Neural progenitor cell (in vitro differentiated cells): Measurements from ENCODE around the gene FARS2. TPM values are rescaled to one million over a fixed set of nuclear protein-coding genes. Genes with fewer than 3 reads are reported as not detected.

Experiments
- DNase-seq: peaks from one replicate; pipeline ENCODE4 v3.0.0-alpha.2; 2016; ENCODE audit warnings: low spot score
- H2AFZ ChIP-seq: fragments of 200-600 bp; sonication (generic); replicated peaks from 2 replicates; pipeline ENCODE4 v1.6.1; 2016; ENCODE audit warnings: antibody characterized with exemption
- H3F3A ChIP-seq: fragments of 200-600 bp; sonication (generic); 2 replicates; pipeline ENCODE4 v1.6.1; 2016; ENCODE audit warnings: antibody characterized with exemption, low read depth
- H3K27ac ChIP-seq: fragments of 200-600 bp; sonication (generic); 2 replicates; pipeline ENCODE4 v1.5.1; 2016; ENCODE audit warnings: mild to moderate bottlenecking
- H3K27me3 ChIP-seq: fragments of 200-600 bp; sonication (generic); 2 replicates; pipeline ENCODE4 v1.6.1; 2016; ENCODE audit warnings: mild to moderate bottlenecking, moderate library complexity
- H3K36me3 ChIP-seq: fragments of 200-600 bp; sonication (generic); 2 replicates; pipeline ENCODE4 v1.5.1; 2016
- H3K4me1 ChIP-seq: fragments of 200-600 bp; sonication (generic); 2 replicates; pipeline ENCODE4 v1.6.1; 2016; ENCODE audit warnings: mixed run types
- H3K4me2 ChIP-seq: fragments of 200-600 bp; sonication (generic); 2 replicates; pipeline ENCODE4 v1.6.1; 2016
- H3K4me3 ChIP-seq: fragments of 200-600 bp; sonication (generic); 2 replicates; pipeline ENCODE4 v1.5.1; 2016
- H3K79me2 ChIP-seq: fragments of 200-600 bp; sonication (generic); 2 replicates; pipeline ENCODE4 v1.6.1; 2016; ENCODE audit warnings: low read depth
- H3K9ac ChIP-seq: fragments of 200-600 bp; sonication (generic); 2 replicates; pipeline ENCODE4 v1.6.1; 2016
- H3K9me3 ChIP-seq: fragments of 200-600 bp; sonication (generic); 2 replicates; pipeline ENCODE4 v1.5.1; 2016; ENCODE audit warnings: low read depth
- H4K20me1 ChIP-seq: fragments of 200-600 bp; sonication (generic); 2 replicates; pipeline ENCODE4 v1.6.1; 2016; ENCODE audit warnings: low read depth
- H3K27ac Mint-ChIP-seq: 3 replicates; pipeline ENCODE4 v1.8.0; 2021; ENCODE audit warnings: mixed read lengths
- H3K27me3 Mint-ChIP-seq: 2 replicates; pipeline ENCODE4 v1.8.0; 2022; ENCODE audit warnings: low read depth, mild to moderate bottlenecking, inconsistent platforms, moderate library complexity, mixed read lengths; ENCODE audit not compliant: insufficient read depth
- H3K36me3 Mint-ChIP-seq: 3 replicates; pipeline ENCODE4 v1.8.0; 2021; ENCODE audit warnings: mixed read lengths
- H3K4me1 Mint-ChIP-seq: 3 replicates; pipeline ENCODE4 v1.8.0; 2021; ENCODE audit warnings: mixed read lengths
- H3K4me3 Mint-ChIP-seq: 3 replicates; pipeline ENCODE4 v1.8.0; 2021; ENCODE audit warnings: mild to moderate bottlenecking, moderate library complexity, mixed read lengths
- H3K9me3 Mint-ChIP-seq: 3 replicates; pipeline ENCODE4 v1.8.0; 2020; ENCODE audit warnings: mixed read lengths
- CTCF ChIP-seq: fragments of 200-600 bp; sonication (generic); IDR thresholded peaks from 2 replicates; pipeline ENCODE4 v1.5.1; 2017; ENCODE audit warnings: antibody characterized with exemption, mild to moderate bottlenecking
- EZH2 ChIP-seq: fragments of 200-600 bp; sonication (generic); IDR thresholded peaks from 2 replicates; pipeline ENCODE4 v1.6.1; 2017; ENCODE audit warnings: antibody characterized with exemption, mild to moderate bottlenecking, moderate library complexity
- EZH2phosphoT487 ChIP-seq: fragments of 200-600 bp; sonication (generic); IDR thresholded peaks from 2 replicates; pipeline ENCODE4 v1.6.1; 2017; ENCODE audit warnings: antibody characterized with exemption
- total RNA-seq: library from RNA; depleted of rRNA; stranded (reverse); fragments of >200 nt; gene quantifications from 2 replicates; pipeline ENCODE4 v1.2.3, GENCODE V29; 2015; ENCODE audit warnings: low replicate concordance

Gene FARS2
- total RNA-seq, 1 donor from 2014 or later, result 10.8 TPM

DNA sequence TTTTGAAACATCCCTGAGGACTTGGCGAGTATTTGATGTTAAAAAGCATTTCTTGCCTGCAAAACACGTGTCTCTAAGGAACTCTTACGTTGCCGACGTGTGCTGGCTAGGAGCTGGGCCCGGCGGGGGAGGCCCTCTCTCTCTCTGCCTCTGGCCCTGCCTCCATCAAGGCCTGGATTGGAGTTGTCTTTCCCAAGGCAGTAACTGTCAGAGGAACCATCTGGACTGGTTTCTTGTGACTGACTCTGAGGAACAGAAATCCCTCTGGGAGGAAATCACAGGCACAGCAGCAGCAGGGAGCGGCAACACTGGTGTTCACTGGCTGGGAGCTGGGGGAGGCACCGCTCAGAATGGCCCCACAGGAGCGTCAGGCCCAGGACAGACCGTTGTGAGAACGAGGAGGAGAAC is 501.3 kb downstream of the FARS2 start:
- no peak for DNase-seq
- Mint-ChIP-seq H3K36me3 (no peaks in the 10 kb centered on the region), H3K27ac (peak overlapping the region; percentile 65), H3K4me1 (peaks cover 29% of the 10 kb centered on the region), H3K27me3 (peaks cover 6% of the 10 kb centered on the region), H3K4me3 (no peak overlapping the region), H3K9me3 (peaks cover 8% of the 10 kb centered on the region)
- Histone ChIP-seq H3K27ac (no peak overlapping the region), H3K4me3 (no peak overlapping the region), H2AFZ (no peak overlapping the region), H4K20me1 (no peaks in the 10 kb centered on the region), H3K27me3 (no peaks in the 10 kb centered on the region), H3K4me1 (peaks cover 9% of the 10 kb centered on the region), H3K9me3 (peaks cover 5% of the 10 kb centered on the region), H3F3A (no peaks in the 10 kb centered on the region), H3K9ac (no peak overlapping the region), H3K4me2 (no peak overlapping the region), H3K36me3 (no peaks in the 10 kb centered on the region), H3K79me2 (no peaks in the 10 kb centered on the region)
- TF ChIP-seq EZH2 (no peak), CTCF (no peak), EZH2phosphoT487 (no peak)

GRCh38 chr6:5763407-5763806 is 502.1 kb downstream of the FARS2 start:
- Mint-ChIP-seq H3K4me3 (no peak overlapping the region), H3K36me3 (peaks cover 3% of the 10 kb centered on the region), H3K9me3 (peaks cover 14% of the 10 kb centered on the region), H3K27me3 (peaks cover 6% of the 10 kb centered on the region), H3K4me1 (peaks cover 29% of the 10 kb centered on the region), H3K27ac (no peak overlapping the region)
- H3K27me3 ChIP-seq, result no peaks in the 10 kb centered on the region
- no peak for DNase-seq
- H3F3A ChIP-seq, result no peaks in the 10 kb centered on the region
- no peak overlapping the region for H3K9ac ChIP-seq
- H3K79me2 ChIP-seq, result no peaks in the 10 kb centered on the region
- H3K4me1 ChIP-seq, result peaks cover 9% of the 10 kb centered on the region
- no peak overlapping the region for H3K4me2 ChIP-seq
- H3K4me3 ChIP-seq, result no peak overlapping the region
- TF ChIP-seq EZH2 (no peak), CTCF (no peak), EZH2phosphoT487 (no peak)
- H3K27ac ChIP-seq, result no peak overlapping the region
- H4K20me1 ChIP-seq, result no peaks in the 10 kb centered on the region
- no peaks in the 10 kb centered on the region for H3K36me3 ChIP-seq
- H3K9me3 ChIP-seq, result peaks cover 9% of the 10 kb centered on the region
- H2AFZ ChIP-seq, result no peak overlapping the region

DNA sequence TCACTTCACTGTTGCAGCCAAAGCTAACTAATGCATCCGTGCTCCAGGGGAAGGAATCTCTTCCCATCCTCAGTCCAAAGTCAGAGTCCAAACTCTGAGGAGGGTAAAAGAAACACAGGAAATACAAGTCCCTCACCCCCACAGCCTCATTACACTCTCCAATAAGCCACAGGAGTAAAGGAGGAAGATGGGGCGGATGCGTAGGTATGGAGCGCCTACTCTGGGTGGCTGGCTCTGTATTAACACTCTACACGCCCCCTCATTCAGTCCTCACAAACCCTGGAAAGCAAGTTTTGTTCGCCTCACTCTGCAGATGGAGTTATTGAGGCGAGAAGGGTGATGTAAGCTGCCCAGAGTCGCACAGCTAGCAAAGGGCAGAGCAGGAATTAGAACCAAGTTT is 502.6 kb downstream of the FARS2 start:
- Mint-ChIP-seq H3K36me3 (peaks cover 8% of the 10 kb centered on the region), H3K27me3 (peaks cover 2% of the 10 kb centered on the region), H3K4me1 (peaks cover 29% of the 10 kb centered on the region), H3K27ac (peak overlapping the region; percentile 59), H3K4me3 (no peak overlapping the region), H3K9me3 (peaks cover 19% of the 10 kb centered on the region)
- Histone ChIP-seq H3K9me3 (peaks cover 11% of the 10 kb centered on the region), H3K36me3 (no peaks in the 10 kb centered on the region), H3K79me2 (no peaks in the 10 kb centered on the region), H3K4me1 (peaks cover 9% of the 10 kb centered on the region), H3K9ac (no peak overlapping the region), H3F3A (no peaks in the 10 kb centered on the region), H4K20me1 (no peaks in the 10 kb centered on the region), H3K4me3 (no peak overlapping the region), H2AFZ (no peak overlapping the region), H3K27ac (no peak overlapping the region), H3K4me2 (no peak overlapping the region), H3K27me3 (no peaks in the 10 kb centered on the region)
- no peak for DNase-seq
- no peak for TF ChIP-seq EZH2

GRCh38 chr6:5764401-5764955 is 503.2 kb downstream of the FARS2 start:
- no peaks in the 10 kb centered on the region for H3F3A ChIP-seq
- H3K9ac ChIP-seq, result no peak overlapping the region
- Mint-ChIP-seq H3K27ac (peak overlapping the region; percentile 81), H3K4me3 (no peak overlapping the region), H3K27me3 (peaks cover 2% of the 10 kb centered on the region), H3K36me3 (peaks cover 10% of the 10 kb centered on the region), H3K9me3 (peaks cover 25% of the 10 kb centered on the region), H3K4me1 (peaks cover 29% of the 10 kb centered on the region)
- H3K27ac ChIP-seq, result no peak overlapping the region
- H3K4me1 ChIP-seq, result peaks cover 9% of the 10 kb centered on the region
- DNase-seq, result no peak
- no peaks in the 10 kb centered on the region for H3K79me2 ChIP-seq
- H3K4me2 ChIP-seq, result no peak overlapping the region
- TF ChIP-seq EZH2phosphoT487, result no peak
- no peak for TF ChIP-seq CTCF
- no peak for TF ChIP-seq EZH2
- H3K4me3 ChIP-seq, result no peak overlapping the region
- H2AFZ ChIP-seq, result no peak overlapping the region
- no peaks in the 10 kb centered on the region for H3K36me3 ChIP-seq
- peaks cover 11% of the 10 kb centered on the region for H3K9me3 ChIP-seq
- no peaks in the 10 kb centered on the region for H4K20me1 ChIP-seq
- no peaks in the 10 kb centered on the region for H3K27me3 ChIP-seq
